SK-N-SH treated with all-trans-retinoic acid at 6 μM for 48 hours (cell line): ENCODE measurements around the gene RAB27A.

Source experiments
- ATAC-seq: fragments of 200-7000 bp; cut with Tn5 transposase; 3 replicates; pipeline ENCODE4 v1.9.1; 2020; ENCODE audit warnings: mild to moderate bottlenecking, moderate library complexity
- ARNTL ChIP-seq: fragments of 450-650 bp; formaldehyde crosslinking; IDR thresholded peaks from 2 replicates; pipeline ENCODE4 v1.5.0; 2020; ENCODE audit warnings: low read depth, mild to moderate bottlenecking, moderate library complexity, borderline replicate concordance
- BACH2 ChIP-seq: fragments of 250-450 bp; sonication (Bioruptor Pico); IDR thresholded peaks from 2 replicates; pipeline ENCODE4 v1.9.0; 2021; ENCODE audit warnings: mild to moderate bottlenecking, borderline replicate concordance
- CREB5 ChIP-seq: fragments of 250-450 bp; sonication (Bioruptor Pico); IDR thresholded peaks from 2 replicates; pipeline ENCODE4 v1.5.1; 2020; ENCODE audit warnings: low read depth, mild to moderate bottlenecking, moderate library complexity
- ESRRG ChIP-seq: fragments of 250-450 bp; sonication (Bioruptor Pico); IDR thresholded peaks from 2 replicates; pipeline ENCODE4 v1.6.1; 2021; ENCODE audit warnings: mild to moderate bottlenecking
- GLIS3 ChIP-seq: fragments of 250-450 bp; sonication (Bioruptor Pico); IDR thresholded peaks from 2 replicates; pipeline ENCODE4 v1.5.0; 2020; ENCODE audit warnings: mild to moderate bottlenecking, moderate library complexity
- ISL1 ChIP-seq: fragments of 250-450 bp; sonication (Bioruptor Pico); IDR thresholded peaks from 2 replicates; pipeline ENCODE4 v2.1.2; 2022; ENCODE audit warnings: mild to moderate bottlenecking, moderate library complexity
- OSR1 ChIP-seq: fragments of 250-450 bp; sonication (Bioruptor Pico); IDR thresholded peaks from 2 replicates; pipeline ENCODE4 v1.8.0; 2022; ENCODE audit warnings: moderate library complexity, mild to moderate bottlenecking, inconsistent platforms
- POU6F1 ChIP-seq: fragments of 250-450 bp; sonication (Bioruptor Pico); IDR thresholded peaks from 2 replicates; pipeline ENCODE4 v1.8.0; 2021; ENCODE audit warnings: low read depth, mild to moderate bottlenecking, moderate library complexity, borderline replicate concordance
- PPARA ChIP-seq: fragments of 250-450 bp; sonication (Bioruptor Pico); IDR thresholded peaks from 2 replicates; pipeline ENCODE4 v1.5.0; 2020; ENCODE audit warnings: mild to moderate bottlenecking, borderline replicate concordance
- RARB ChIP-seq: fragments of 250-450 bp; sonication (Bioruptor Pico); IDR thresholded peaks from 2 replicates; pipeline ENCODE4 v1.8.0; 2021; ENCODE audit warnings: mild to moderate bottlenecking, moderate library complexity
- SNAI2 ChIP-seq: fragments of 250-450 bp; sonication (Bioruptor Pico); IDR thresholded peaks from 2 replicates; pipeline ENCODE4 v1.5.0; 2020; ENCODE audit warnings: mild to moderate bottlenecking, moderate library complexity
- TCF4 ChIP-seq: fragments of 250-450 bp; sonication (Bioruptor Pico); IDR thresholded peaks from 2 replicates; pipeline ENCODE4 v1.8.0; 2021; ENCODE audit warnings: mild to moderate bottlenecking, moderate library complexity, borderline replicate concordance
- TOX ChIP-seq: fragments of 250-450 bp; sonication (Bioruptor Pico); IDR thresholded peaks from 2 replicates; pipeline ENCODE4 v1.8.0; 2021; ENCODE audit warnings: mild to moderate bottlenecking, moderate library complexity, borderline replicate concordance
- ZC3H10 ChIP-seq: fragments of 250-450 bp; sonication (Bioruptor Pico); IDR thresholded peaks from 2 replicates; pipeline ENCODE4 v1.5.1; 2021; ENCODE audit warnings: mild to moderate bottlenecking, moderate library complexity
- ZFP3 ChIP-seq: fragments of 250-450 bp; sonication (Bioruptor Pico); IDR thresholded peaks from 2 replicates; pipeline ENCODE4 v1.5.0; 2020; ENCODE audit warnings: mild to moderate bottlenecking, moderate library complexity
- ZFP30 ChIP-seq: fragments of 450-650 bp; formaldehyde crosslinking; IDR thresholded peaks from 2 replicates; pipeline ENCODE4 v1.5.0; 2022; ENCODE audit warnings: mild to moderate bottlenecking, moderate library complexity
- ZNF565 ChIP-seq: fragments of 450-650 bp; formaldehyde crosslinking; conservative IDR thresholded peaks from 2 replicates; pipeline ENCODE4 v1.5.0; 2020; ENCODE audit warnings: low read depth, mild to moderate bottlenecking, moderate library complexity
- ZNF70 ChIP-seq: fragments of 450-650 bp; formaldehyde crosslinking; IDR thresholded peaks from 2 replicates; pipeline ENCODE4 v1.5.0; 2020; ENCODE audit warnings: mild to moderate bottlenecking, moderate library complexity
- ZNF8 ChIP-seq: fragments of 450-650 bp; formaldehyde crosslinking; IDR thresholded peaks from 2 replicates; pipeline ENCODE4 v1.5.0; 2020; ENCODE audit warnings: mild to moderate bottlenecking, moderate library complexity
- TF ChIP-seq, protein P1 (sequence below): fragments of 250-450 bp; sonication (Bioruptor Pico); IDR thresholded peaks from 2 replicates; pipeline ENCODE4 v1.8.0; 2020; ENCODE audit warnings: mild to moderate bottlenecking, moderate library complexity, borderline replicate concordance
- TF ChIP-seq, protein P2 (sequence below): fragments of 250-450 bp; sonication (Bioruptor Pico); IDR thresholded peaks from 2 replicates; pipeline ENCODE4 v1.5.0; 2020; ENCODE audit warnings: mild to moderate bottlenecking, moderate library complexity

RAB27A gene

GRCh38 chr15:55231455-55231854 lies 58.2 kb downstream of the RAB27A start (continued):
- TF ChIP-seq, protein P1, sequence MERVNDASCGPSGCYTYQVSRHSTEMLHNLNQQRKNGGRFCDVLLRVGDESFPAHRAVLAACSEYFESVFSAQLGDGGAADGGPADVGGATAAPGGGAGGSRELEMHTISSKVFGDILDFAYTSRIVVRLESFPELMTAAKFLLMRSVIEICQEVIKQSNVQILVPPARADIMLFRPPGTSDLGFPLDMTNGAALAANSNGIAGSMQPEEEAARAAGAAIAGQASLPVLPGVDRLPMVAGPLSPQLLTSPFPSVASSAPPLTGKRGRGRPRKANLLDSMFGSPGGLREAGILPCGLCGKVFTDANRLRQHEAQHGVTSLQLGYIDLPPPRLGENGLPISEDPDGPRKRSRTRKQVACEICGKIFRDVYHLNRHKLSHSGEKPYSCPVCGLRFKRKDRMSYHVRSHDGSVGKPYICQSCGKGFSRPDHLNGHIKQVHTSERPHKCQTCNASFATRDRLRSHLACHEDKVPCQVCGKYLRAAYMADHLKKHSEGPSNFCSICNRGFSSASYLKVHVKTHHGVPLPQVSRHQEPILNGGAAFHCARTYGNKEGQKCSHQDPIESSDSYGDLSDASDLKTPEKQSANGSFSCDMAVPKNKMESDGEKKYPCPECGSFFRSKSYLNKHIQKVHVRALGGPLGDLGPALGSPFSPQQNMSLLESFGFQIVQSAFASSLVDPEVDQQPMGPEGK (CRISPR knock-in tag) = no peak
- TF ChIP-seq OSR1 (CRISPR knock-in tag) (no peak), PPARA (CRISPR knock-in tag) (no peak), POU6F1 (CRISPR knock-in tag) (no peak), ZNF8 (CRISPR knock-in tag) (no peak), TCF4 (CRISPR knock-in tag) (no peak), SNAI2 (no peak), ZNF70 (CRISPR knock-in tag) (no peak), ZNF565 (no peak), TOX (no peak)
- TF ChIP-seq, protein P2, sequence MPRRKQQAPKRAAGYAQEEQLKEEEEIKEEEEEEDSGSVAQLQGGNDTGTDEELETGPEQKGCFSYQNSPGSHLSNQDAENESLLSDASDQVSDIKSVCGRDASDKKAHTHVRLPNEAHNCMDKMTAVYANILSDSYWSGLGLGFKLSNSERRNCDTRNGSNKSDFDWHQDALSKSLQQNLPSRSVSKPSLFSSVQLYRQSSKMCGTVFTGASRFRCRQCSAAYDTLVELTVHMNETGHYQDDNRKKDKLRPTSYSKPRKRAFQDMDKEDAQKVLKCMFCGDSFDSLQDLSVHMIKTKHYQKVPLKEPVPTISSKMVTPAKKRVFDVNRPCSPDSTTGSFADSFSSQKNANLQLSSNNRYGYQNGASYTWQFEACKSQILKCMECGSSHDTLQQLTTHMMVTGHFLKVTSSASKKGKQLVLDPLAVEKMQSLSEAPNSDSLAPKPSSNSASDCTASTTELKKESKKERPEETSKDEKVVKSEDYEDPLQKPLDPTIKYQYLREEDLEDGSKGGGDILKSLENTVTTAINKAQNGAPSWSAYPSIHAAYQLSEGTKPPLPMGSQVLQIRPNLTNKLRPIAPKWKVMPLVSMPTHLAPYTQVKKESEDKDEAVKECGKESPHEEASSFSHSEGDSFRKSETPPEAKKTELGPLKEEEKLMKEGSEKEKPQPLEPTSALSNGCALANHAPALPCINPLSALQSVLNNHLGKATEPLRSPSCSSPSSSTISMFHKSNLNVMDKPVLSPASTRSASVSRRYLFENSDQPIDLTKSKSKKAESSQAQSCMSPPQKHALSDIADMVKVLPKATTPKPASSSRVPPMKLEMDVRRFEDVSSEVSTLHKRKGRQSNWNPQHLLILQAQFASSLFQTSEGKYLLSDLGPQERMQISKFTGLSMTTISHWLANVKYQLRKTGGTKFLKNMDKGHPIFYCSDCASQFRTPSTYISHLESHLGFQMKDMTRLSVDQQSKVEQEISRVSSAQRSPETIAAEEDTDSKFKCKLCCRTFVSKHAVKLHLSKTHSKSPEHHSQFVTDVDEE (CRISPR knock-in tag) = no peak
- TF ChIP-seq, all 23 proteins: peak for 0

- ATAC-seq = no peak
- TF ChIP-seq ARNTL (CRISPR knock-in tag) (no peak), ZNF8 (CRISPR knock-in tag) (0 out of 2 replicates have a peak, but pooled peaks have one; percentile 9)
- TF ChIP-seq, all 23 proteins: peak for 1
Observed at GRCh38 chr15:55230953-55231352, 58.7 kb downstream of the RAB27A start.

DNA sequence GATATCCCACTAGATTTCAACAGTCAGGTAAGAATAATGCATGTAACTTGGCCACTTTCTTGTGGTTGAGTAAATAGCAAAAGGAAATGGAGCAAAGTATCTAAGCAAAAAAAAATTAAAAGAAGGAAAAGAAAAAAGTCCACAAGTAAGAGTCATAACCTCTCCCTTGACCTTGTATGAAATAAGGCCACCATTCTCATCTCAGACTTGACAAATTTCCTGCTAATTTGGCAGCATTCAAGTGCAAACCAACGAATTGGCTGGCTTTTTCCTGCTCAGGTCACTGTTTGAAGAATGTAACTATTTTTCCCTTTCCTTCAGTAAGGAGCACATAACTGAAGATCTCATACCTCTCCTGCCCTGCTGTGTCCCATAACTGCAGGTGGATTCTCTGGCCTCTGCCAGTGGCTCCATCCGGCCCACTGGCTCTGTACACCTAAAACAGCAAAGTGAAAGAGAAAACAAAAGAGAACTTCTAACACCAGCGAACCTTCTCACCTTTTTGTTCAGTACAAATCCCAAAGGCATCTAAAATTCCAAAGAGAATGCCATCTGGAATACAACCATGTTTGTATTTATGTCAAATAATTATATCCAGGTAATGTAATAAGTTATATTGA lies 59.5 kb downstream of the RAB27A start:
- TF ChIP-seq SNAI2 = no peak
- no peak for TF ChIP-seq POU6F1 (CRISPR knock-in tag)
- TF ChIP-seq ZFP3 (CRISPR knock-in tag) = no peak
- TF ChIP-seq OSR1 (CRISPR knock-in tag) = no peak
- no peak for TF ChIP-seq CREB5 (CRISPR knock-in tag)
- TF ChIP-seq ARNTL (CRISPR knock-in tag) = no peak
- TF ChIP-seq ESRRG (CRISPR knock-in tag) = no peak
- no peak for TF ChIP-seq ZC3H10 (CRISPR knock-in tag)
- no peak for TF ChIP-seq ZNF70 (CRISPR knock-in tag)
- no peak for TF ChIP-seq TOX
- ATAC-seq = no peak

DNA sequence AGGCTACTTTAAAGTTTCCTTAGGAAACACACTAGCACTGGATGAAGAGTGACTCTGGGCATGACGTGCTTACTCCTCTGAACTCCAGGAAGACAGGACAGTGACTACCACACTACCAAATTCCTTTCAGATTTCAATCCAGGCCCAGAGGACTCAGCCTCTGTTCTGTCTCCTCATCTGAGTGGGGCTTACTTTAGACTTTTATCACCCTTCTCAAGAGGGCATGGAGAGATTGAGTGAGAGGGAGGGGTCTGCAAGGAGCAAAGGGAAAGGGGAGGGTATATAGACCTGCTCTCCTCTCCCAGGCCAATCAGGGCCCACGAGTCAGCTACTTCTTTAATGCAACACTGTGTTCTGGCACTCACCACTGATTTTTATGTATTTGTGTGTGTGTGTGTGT lies 63.5 kb downstream of the RAB27A start:
- no peak for ATAC-seq
- TF ChIP-seq ZFP3 (CRISPR knock-in tag) (no peak), ZFP30 (CRISPR knock-in tag) (no peak), OSR1 (CRISPR knock-in tag) (no peak), SNAI2 (no peak), BACH2 (CRISPR knock-in tag) (no peak), ARNTL (CRISPR knock-in tag) (no peak), GLIS3 (CRISPR knock-in tag) (no peak), ISL1 (no peak), ZNF70 (CRISPR knock-in tag) (no peak), CREB5 (CRISPR knock-in tag) (no peak), TOX (no peak), ESRRG (CRISPR knock-in tag) (no peak), RARB (CRISPR knock-in tag) (no peak), ZC3H10 (CRISPR knock-in tag) (no peak)
